Activated effector memory CD4-positive, alpha-beta T cell treated with anti-CD3 and anti-CD28 coated beads, Interleukin-2, amount 50 U/mL, for 16 hours (primary cell): ENCODE results near the gene SERP2.

Source experiments
- DNase-seq: peaks from one replicate; pipeline ENCODE4 v3.0.0-alpha.2; 2020

SERP2 gene

GRCh38 chr13:44359983-44360375 is 13.6 kb upstream of the SERP2 start:
- DNase-seq = no peak

- DNase-seq = no peak
Observed at GRCh38 chr13:44362394-44363040, 11.1 kb upstream of the SERP2 start.

GRCh38 chr13:44363631-44364344 is 9.8 kb upstream of the SERP2 start:
- DNase-seq = no peak

GRCh38 chr13:44364345-44365000 is 9.2 kb upstream of the SERP2 start:
- no peak for DNase-seq

GRCh38 chr13:44365008-44365407 is 8.6 kb upstream of the SERP2 start:
- no peak for DNase-seq

- no peak for DNase-seq
Observed at GRCh38 chr13:44365899-44366298, 7.7 kb upstream of the SERP2 start.

GRCh38 chr13:44368062-44368591 is 5.5 kb upstream of the SERP2 start:
- DNase-seq = no peak

- DNase-seq = no peak
Observed at GRCh38 chr13:44368599-44369368, 4.8 kb upstream of the SERP2 start.

- DNase-seq = no peak
Observed at GRCh38 chr13:44371421-44371820, 2.2 kb upstream of the SERP2 start.

- DNase-seq = no peak
Observed at GRCh38 chr13:44373247-44373600, 400 bp upstream of the SERP2 start.

GRCh38 chr13:44374348-44374712 is 706 bp downstream of the SERP2 start:
- DNase-seq = no peak

GRCh38 chr13:44378277-44378676 is 4.7 kb downstream of the SERP2 start:
- DNase-seq = no peak

GRCh38 chr13:44379885-44380284 is 6.3 kb downstream of the SERP2 start:
- DNase-seq = no peak

- DNase-seq = no peak
Observed at GRCh38 chr13:44380404-44381165, 7.0 kb downstream of the SERP2 start.

- DNase-seq = no peak
Observed at GRCh38 chr13:44382635-44383145, 9.1 kb downstream of the SERP2 start.

GRCh38 chr13:44383945-44384344 is 10.3 kb downstream of the SERP2 start:
- DNase-seq = no peak

GRCh38 chr13:44384778-44385177 is 11.2 kb downstream of the SERP2 start:
- DNase-seq = no peak

- no peak for DNase-seq
Observed at GRCh38 chr13:44385401-44385800, 11.8 kb downstream of the SERP2 start.

GRCh38 chr13:44385847-44386246 is 12.2 kb downstream of the SERP2 start:
- no peak for DNase-seq

- DNase-seq = no peak
Observed at GRCh38 chr13:44386913-44387556, 13.4 kb downstream of the SERP2 start.

GRCh38 chr13:44388427-44389059 is 14.9 kb downstream of the SERP2 start:
- no peak for DNase-seq
